Inferior parietal cortex (tissue), 1 donor: ENCODE results near the gene ADAMTS3.

ENCODE experiments used
- DNase-seq: peaks from one replicate; pipeline ENCODE4 v3.0.0-alpha.2; 2016; ENCODE audit errors: extremely low spot score

The ADAMTS3 gene

DNA sequence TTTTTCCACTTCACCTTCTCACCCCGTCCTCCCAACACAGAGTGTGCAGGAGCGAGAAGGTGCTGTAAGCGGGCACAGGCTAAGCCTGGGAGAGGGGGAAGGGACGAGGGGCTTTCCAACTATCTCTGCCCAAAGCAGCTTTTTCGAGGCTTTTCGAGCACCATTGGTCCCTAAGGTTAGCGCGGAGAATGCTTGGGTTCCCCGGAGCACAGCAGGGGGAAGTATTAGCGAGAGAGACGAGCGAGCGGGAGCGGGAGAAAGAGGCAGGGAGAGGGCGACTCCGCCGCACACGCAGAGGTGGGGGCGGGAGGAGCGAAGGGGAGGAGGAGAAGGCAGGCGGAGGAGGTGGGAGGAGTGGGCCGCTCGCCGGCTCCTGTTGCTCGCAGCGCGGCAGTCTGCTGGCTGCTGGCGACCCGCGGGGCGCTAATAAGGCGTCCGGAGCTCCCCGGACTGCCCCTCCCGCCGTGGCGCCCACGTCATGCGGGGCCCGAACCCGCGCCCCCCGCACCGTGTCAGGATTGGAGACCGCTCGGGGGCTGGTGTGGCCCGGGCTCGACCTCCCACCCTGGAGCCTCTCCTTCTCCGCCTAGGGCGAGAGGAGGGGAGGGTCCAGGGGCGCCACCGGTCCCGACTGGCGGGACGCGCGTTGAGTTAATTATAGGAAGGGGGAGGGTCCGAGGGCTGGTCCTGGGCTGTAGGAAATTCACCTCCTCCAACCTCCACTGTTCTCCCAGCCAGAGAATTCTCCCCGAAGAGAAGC is at the start of gene ADAMTS3:
ADAMTS3 (minus strand) TSS at position 263 of the 760 bp plus-strand sequence. CDS start 459 bp downstream, outside the sequence.
- DNase-seq = peak; percentile 39

DNA sequence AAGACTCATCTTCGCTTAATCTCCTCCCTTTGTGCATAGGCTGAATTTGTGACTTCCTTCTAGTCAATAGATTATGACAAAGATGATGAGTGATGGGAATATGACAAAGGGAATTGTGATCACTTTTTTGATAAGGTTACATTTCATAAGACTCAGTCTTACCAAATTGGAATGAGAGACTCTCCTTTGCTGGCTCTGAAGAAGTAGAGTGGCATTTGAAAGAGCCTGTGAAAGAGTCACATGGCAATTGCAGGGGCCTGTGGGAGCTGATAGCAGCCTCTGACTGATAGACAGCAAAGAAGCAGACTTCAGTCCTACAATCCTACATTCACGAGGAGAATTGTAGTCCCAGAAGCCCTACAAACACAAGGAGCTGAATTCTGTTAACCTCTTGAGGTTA is 44.9 kb upstream of the ADAMTS3 start:
- no peak for DNase-seq

DNA sequence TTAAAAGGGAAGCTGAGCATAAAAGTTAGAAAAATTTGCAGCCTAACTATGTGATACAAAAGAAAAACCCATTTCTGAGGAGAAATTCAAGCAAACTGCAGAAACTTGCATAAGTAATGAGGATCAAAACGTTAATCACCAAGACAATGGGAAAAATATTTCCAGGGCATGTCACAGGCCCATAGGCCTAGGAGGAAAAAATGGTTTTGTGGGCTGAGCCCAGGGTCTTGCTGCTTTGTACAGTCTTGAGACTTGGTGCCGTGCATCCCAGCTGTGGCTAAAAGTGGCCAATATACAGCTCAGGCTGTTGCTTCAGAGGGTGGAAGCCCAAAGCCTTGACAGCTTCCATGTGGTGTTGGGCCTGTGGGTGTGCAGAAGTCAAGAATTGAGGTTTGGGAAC is 37.7 kb upstream of the ADAMTS3 start:
- DNase-seq = no peak

GRCh38 chr4:72604324-72604723 is 35.3 kb upstream of the ADAMTS3 start:
- DNase-seq = no peak

GRCh38 chr4:72602396-72603376 is 33.7 kb upstream of the ADAMTS3 start:
- DNase-seq = no peak

- no peak for DNase-seq
Measured at GRCh38 chr4:72591547-72592454, 22.8 kb upstream of the ADAMTS3 start.

- no peak for DNase-seq
Measured at GRCh38 chr4:72587334-72587733, 18.3 kb upstream of the ADAMTS3 start.

GRCh38 chr4:72582853-72583252 is 13.8 kb upstream of the ADAMTS3 start:
- no peak for DNase-seq

GRCh38 chr4:72577211-72577610 is 8.2 kb upstream of the ADAMTS3 start:
- no peak for DNase-seq

- no peak for DNase-seq
Measured at GRCh38 chr4:72571337-72571736, 2.3 kb upstream of the ADAMTS3 start.

GRCh38 chr4:72569719-72570235 is 756 bp upstream of the ADAMTS3 start:
- DNase-seq = no peak

GRCh38 chr4:72567821-72568675 is 973 bp downstream of the ADAMTS3 start:
- DNase-seq = peak; percentile 56

- no peak for DNase-seq
Measured at GRCh38 chr4:72567036-72567435, 2.0 kb downstream of the ADAMTS3 start.

- no peak for DNase-seq
Measured at GRCh38 chr4:72566464-72566972, 2.5 kb downstream of the ADAMTS3 start.

- DNase-seq = no peak
Measured at GRCh38 chr4:72564789-72565188, 4.2 kb downstream of the ADAMTS3 start.

DNA sequence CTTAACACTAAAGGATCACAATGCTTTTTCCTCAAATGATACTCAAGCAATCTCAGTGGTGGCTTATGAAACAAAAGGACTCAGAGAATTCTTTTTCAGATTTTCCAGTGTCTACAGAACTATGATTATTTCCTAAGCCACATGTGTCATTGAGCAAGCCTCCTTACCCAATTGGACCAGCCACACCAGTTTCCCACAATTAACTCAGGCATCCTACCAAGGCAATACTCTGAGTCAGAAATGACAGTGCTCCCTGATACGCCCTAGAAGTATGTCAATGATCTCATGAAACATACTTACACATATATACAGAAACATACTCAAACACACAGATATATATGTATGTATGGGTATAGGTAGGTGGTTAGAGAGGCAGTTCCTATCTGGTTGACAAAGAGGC is 4.8 kb downstream of the ADAMTS3 start:
- no peak for DNase-seq

DNA sequence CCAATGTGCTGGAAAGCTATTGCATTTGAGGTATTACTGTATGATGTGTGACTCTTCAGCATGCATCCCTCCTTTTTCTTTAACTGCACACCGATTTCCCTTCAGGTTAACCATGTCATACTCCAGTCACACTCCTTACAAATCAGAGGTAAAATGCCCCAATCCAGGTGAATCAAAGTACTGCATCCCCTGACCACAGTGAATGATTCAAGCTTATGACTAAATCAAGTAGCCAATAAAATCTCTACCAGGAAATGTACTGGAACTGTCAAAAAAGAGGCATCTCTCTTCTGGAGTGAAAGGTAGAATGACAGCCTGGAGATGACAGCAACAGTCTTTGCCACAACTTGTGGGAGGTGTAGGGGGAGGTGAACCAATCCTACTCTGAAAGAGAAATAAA is 10.4 kb downstream of the ADAMTS3 start:
- no peak for DNase-seq

- DNase-seq = no peak
Measured at GRCh38 chr4:72557021-72557420, 12.0 kb downstream of the ADAMTS3 start.

DNA sequence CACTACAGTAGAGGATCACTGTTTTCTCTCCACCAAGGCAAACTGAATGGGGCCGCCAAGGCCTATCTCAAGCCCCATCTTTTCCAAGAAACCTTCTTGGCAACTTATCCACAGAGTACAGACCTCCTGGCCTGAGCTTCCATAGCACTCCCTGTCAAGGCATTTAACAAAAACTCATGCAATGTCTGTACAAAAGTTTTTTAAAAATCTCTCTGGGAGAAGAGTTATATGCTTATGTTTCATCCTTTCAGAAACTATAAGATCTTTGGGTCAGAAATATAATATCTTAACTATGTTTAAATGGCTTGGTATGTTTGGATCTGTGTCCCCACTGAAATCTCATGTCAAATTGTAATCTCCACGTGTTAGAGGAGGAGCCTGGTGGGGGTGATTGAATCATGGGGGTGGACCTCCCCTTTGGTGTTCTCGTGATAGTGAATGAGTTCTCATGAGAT is 13.6 kb downstream of the ADAMTS3 start:
- no peak for DNase-seq
